HCT116 (cell line): ENCODE data around the gene FECH.

Source experiments
- EGR1 ChIP-seq: IDR thresholded peaks from 2 replicates; pipeline ENCODE4 v1.6.1; 2012; ENCODE audit warnings: low read depth
- POLR2A ChIP-seq: IDR thresholded peaks from 2 replicates; pipeline ENCODE4 v1.7.0; 2011; ENCODE audit warnings: borderline replicate concordance; ENCODE audit not compliant: insufficient read depth, insufficient read length; ENCODE audit errors: extremely low read depth
- TF ChIP-seq, protein P1 (sequence below): IDR thresholded peaks from 2 replicates; pipeline ENCODE4 v1.6.1; 2011; ENCODE audit warnings: mild to moderate bottlenecking, low read length, moderate library complexity; ENCODE audit not compliant: insufficient replicate concordance; ENCODE audit errors: extremely low read depth
- TF ChIP-seq, protein P2 (sequence below), 3 experiments: fragments of 200-600 bp in 1 of 3; sonication (generic) in 1 of 3; IDR thresholded peaks in 2 of 3; conservative IDR thresholded peaks in 1 of 3; 2 replicates each; pipeline ENCODE4 v1.5.1; 2012 to 2017; ENCODE audit warnings: low read depth in 2 of 3, low read length in 2 of 3, antibody characterized with exemption in 1 of 3, borderline replicate concordance in 1 of 3, control low read depth in 1 of 3, mild to moderate bottlenecking in 1 of 3, mixed read lengths in 1 of 3, mixed run types in 1 of 3, moderate library complexity in 1 of 3; ENCODE audit not compliant: insufficient read depth in 1 of 3
- TF ChIP-seq, protein P3 (sequence below): IDR thresholded peaks from 2 replicates; pipeline ENCODE4 v1.6.1; 2012; ENCODE audit warnings: low read depth

DNA sequence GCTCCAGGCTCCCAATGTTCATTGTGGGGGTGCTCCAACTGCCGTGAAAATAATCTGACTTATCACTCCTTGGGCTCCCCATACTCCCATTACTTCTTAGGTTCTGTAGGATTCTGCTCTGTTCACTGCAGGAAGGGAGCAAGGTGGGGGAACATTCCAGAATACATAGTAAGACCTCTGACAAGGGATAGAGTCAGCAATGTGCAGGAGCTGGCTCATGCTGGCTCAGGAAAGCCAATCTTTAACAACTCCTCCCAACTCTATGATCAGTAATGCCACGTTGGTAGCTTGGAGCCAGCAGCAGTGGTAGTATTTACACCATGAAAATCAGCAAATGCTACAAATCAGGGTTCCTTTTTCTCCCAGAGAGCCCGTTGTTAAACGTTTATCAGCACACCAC, 44.4 kb downstream of the FECH start:
- TF ChIP-seq, protein P1, sequence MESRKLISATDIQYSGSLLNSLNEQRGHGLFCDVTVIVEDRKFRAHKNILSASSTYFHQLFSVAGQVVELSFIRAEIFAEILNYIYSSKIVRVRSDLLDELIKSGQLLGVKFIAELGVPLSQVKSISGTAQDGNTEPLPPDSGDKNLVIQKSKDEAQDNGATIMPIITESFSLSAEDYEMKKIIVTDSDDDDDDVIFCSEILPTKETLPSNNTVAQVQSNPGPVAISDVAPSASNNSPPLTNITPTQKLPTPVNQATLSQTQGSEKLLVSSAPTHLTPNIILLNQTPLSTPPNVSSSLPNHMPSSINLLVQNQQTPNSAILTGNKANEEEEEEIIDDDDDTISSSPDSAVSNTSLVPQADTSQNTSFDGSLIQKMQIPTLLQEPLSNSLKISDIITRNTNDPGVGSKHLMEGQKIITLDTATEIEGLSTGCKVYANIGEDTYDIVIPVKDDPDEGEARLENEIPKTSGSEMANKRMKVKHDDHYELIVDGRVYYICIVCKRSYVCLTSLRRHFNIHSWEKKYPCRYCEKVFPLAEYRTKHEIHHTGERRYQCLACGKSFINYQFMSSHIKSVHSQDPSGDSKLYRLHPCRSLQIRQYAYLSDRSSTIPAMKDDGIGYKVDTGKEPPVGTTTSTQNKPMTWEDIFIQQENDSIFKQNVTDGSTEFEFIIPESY: no peak
- TF ChIP-seq, protein P2, sequence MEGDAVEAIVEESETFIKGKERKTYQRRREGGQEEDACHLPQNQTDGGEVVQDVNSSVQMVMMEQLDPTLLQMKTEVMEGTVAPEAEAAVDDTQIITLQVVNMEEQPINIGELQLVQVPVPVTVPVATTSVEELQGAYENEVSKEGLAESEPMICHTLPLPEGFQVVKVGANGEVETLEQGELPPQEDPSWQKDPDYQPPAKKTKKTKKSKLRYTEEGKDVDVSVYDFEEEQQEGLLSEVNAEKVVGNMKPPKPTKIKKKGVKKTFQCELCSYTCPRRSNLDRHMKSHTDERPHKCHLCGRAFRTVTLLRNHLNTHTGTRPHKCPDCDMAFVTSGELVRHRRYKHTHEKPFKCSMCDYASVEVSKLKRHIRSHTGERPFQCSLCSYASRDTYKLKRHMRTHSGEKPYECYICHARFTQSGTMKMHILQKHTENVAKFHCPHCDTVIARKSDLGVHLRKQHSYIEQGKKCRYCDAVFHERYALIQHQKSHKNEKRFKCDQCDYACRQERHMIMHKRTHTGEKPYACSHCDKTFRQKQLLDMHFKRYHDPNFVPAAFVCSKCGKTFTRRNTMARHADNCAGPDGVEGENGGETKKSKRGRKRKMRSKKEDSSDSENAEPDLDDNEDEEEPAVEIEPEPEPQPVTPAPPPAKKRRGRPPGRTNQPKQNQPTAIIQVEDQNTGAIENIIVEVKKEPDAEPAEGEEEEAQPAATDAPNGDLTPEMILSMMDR (IDR thresholded peaks at IDR 0.05 in 2 of 3, conservative IDR thresholded peaks at IDR 0.05 in 1 of 3; ENCODE audit: borderline replicate concordance in 1 of 3, insufficient read depth in 1 of 3, low read depth in 2 of 3, low read length in 2 of 3): no peak
- TF ChIP-seq, protein P3, sequence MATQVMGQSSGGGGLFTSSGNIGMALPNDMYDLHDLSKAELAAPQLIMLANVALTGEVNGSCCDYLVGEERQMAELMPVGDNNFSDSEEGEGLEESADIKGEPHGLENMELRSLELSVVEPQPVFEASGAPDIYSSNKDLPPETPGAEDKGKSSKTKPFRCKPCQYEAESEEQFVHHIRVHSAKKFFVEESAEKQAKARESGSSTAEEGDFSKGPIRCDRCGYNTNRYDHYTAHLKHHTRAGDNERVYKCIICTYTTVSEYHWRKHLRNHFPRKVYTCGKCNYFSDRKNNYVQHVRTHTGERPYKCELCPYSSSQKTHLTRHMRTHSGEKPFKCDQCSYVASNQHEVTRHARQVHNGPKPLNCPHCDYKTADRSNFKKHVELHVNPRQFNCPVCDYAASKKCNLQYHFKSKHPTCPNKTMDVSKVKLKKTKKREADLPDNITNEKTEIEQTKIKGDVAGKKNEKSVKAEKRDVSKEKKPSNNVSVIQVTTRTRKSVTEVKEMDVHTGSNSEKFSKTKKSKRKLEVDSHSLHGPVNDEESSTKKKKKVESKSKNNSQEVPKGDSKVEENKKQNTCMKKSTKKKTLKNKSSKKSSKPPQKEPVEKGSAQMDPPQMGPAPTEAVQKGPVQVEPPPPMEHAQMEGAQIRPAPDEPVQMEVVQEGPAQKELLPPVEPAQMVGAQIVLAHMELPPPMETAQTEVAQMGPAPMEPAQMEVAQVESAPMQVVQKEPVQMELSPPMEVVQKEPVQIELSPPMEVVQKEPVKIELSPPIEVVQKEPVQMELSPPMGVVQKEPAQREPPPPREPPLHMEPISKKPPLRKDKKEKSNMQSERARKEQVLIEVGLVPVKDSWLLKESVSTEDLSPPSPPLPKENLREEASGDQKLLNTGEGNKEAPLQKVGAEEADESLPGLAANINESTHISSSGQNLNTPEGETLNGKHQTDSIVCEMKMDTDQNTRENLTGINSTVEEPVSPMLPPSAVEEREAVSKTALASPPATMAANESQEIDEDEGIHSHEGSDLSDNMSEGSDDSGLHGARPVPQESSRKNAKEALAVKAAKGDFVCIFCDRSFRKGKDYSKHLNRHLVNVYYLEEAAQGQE: no peak
- TF ChIP-seq POLR2A (no peak), EGR1 (no peak)
